Islet of Langerhans (tissue), 1 donor: ENCODE data around the gene ANKFY1.

Source experiments
- FAIRE-seq: peaks from one replicate; lab custom pipeline; 2011; peaks lifted over from hg19 to GRCh38; lab: Jason Lieb, UNC

The ANKFY1 gene

DNA sequence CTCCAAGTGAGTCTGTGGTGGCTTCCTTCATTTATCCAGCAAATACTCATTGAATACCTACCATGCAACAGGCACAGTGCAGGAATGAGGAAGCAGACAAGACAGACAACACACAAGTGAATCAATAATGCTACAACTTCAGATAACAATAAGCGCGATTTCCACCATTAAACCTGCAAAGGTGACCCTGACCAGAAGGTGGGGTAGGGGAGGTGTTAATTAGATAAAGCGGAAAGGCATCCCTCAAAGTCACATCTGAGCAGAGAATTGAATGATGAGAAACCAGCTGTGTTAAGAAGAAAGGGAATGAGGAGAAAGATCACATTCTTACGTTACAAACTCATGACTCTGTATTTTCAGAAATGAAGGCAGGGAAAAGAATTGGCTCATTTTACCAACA, 147.3 kb downstream of the ANKFY1 start:
- no peak for FAIRE-seq
